ENCODE data around the gene OPCML. TPM values are rescaled to one million over a fixed set of nuclear protein-coding genes. Genes with fewer than 3 reads are reported as not detected.

OPCML gene
- total RNA-seq, 1 donor from 2014 or later, result 0.12 TPM

DNA sequence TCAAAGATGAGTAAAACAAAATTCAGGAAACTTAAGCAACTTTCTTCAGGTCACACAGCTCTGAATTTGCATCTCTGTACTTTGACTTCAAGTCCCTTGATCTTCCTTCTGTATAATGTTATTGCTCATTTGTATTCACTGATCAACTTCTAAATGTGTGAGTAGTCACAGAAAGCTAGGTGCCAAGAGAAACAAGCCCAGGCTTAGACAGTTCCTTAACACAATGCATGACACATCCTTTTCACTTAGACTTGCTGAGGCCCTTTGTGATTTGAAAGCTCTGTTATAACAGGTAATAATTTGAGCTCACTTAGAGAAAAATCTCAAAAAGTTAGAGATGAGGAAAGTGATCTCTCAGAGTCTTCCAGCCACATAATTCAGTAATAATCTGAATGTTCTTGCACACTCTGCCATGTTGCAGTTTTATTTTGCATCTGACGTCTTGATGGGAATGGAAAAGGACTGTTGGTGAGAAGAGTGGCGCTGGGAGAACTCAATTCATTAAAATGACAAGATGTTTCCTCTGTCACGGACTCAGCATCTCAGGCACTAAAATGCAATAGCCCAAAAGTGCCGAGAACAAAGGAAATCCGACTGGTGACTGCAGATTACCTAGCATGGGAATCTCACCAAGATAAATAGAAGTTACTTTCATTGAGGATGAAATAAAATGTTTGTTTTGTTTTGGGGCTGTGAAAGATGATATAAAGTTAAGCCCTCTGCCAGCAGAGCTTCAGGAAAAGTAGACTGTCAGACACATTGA, 665.3 kb downstream of the OPCML start:
- no peak for ATAC-seq
- intact Hi-C loops (cut with DNase I), result no loop called here
- TF ChIP-seq, protein P1, sequence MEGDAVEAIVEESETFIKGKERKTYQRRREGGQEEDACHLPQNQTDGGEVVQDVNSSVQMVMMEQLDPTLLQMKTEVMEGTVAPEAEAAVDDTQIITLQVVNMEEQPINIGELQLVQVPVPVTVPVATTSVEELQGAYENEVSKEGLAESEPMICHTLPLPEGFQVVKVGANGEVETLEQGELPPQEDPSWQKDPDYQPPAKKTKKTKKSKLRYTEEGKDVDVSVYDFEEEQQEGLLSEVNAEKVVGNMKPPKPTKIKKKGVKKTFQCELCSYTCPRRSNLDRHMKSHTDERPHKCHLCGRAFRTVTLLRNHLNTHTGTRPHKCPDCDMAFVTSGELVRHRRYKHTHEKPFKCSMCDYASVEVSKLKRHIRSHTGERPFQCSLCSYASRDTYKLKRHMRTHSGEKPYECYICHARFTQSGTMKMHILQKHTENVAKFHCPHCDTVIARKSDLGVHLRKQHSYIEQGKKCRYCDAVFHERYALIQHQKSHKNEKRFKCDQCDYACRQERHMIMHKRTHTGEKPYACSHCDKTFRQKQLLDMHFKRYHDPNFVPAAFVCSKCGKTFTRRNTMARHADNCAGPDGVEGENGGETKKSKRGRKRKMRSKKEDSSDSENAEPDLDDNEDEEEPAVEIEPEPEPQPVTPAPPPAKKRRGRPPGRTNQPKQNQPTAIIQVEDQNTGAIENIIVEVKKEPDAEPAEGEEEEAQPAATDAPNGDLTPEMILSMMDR (IDR thresholded peaks at IDR 0.05), result no peak
- H3K4me1 ChIP-seq, result no peaks in the 10 kb centered on the region
- no peaks in the 10 kb centered on the region for H3K36me3 ChIP-seq
- H3K27ac ChIP-seq, result no peak overlapping the region
- no peak overlapping the region for H3K4me3 ChIP-seq
- no peak for DNase-seq
- H3K27me3 ChIP-seq (ENCODE audit: low read depth), result no peaks in the 10 kb centered on the region
- no peaks in the 10 kb centered on the region for H3K9me3 ChIP-seq

DNA sequence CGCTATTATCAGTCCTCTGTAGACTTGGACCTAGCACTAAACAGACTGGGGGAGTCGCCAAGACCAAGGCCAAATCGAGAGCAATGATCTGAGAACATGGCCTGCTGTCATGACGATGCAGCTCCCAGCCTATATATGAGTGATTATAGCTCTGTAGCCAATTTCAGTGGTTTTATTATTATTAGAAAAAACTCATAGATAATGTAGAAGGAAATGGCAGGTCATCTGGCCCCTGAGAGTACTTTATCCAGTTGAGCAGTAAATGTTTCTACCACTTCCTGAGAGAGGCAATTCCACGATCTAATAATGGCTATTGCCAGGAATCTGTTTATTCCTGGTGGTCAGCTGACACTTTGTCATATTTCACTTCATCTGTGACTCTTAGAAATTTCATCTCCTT, 666.7 kb downstream of the OPCML start:
- TF ChIP-seq, protein P1 (IDR thresholded peaks at IDR 0.05), result no peak
- DNase-seq (no peak), ATAC-seq (no peak)
- Histone ChIP-seq H3K27ac (no peak overlapping the region), H3K9me3 (no peaks in the 10 kb centered on the region), H3K4me3 (no peak overlapping the region), H3K27me3 (ENCODE audit: low read depth) (no peaks in the 10 kb centered on the region), H3K4me1 (no peaks in the 10 kb centered on the region), H3K36me3 (no peaks in the 10 kb centered on the region)
- intact Hi-C loops (cut with DNase I), result no loop called here

DNA sequence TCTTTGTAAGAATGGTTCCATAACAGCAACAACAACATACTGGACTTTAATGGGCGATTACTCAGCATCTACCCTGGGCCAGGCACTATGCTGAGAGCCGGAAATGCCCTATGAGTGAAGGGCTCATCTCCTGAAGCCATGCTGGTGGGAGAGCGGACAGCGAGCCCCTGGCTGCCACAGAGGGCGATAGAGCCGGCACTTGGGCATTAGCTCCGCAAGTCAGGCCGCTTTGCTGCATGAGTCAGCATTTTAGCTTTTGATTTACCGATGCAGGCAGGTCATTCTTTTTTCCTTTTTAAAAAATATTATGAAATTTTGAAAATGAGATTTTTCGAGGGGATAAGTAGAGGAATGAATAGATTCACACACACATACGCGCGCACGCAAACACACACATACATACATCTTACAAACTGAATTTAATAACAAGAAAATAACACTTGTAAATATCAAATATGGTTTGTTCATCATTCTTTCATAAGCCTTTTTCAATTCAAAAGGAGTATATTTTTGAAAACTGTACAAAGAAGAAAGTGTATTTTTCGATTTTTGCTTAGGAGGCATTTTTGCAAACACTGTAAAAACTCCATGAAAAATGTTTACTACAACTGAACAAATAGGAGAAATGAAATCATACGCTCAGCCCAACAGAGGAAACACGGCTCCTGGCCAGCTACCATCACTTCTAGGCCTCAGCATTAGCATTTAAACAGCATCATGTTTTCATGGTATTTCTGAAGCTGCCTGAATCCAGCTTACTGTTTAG, 667.3 kb downstream of the OPCML start:
- DNase-seq, result no peak
- TF ChIP-seq, protein P1 (IDR thresholded peaks at IDR 0.05), result no peak

DNA sequence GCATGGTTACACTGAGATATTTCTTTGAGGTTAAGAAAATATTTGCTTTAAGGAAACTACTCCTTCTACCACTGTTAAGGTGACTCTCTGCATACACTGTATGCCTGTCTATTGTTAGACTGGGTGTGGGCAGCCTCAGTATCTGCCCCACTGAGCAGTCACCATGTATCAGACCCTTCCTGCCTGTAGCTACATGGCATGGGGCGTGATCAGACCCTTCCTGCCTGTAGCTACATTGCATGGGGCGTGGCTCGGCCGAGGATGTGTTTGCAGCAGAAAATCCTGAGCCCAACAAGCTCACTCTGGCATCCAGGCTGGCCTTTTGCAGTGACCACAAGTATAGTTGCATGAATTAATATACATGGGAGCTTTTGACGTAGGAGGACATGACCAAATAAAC, 669.4 kb downstream of the OPCML start:
- DNase-seq, result no peak
- no peak for ATAC-seq
- intact Hi-C loops (cut with DNase I), result no loop called here

More for the DNA sequence above, 667.3 kb downstream of the OPCML start:
- no peak for ATAC-seq
- intact Hi-C loops (cut with DNase I), result no loop called here
- Histone ChIP-seq H3K4me3 (no peak overlapping the region), H3K27me3 (ENCODE audit: low read depth) (no peaks in the 10 kb centered on the region), H3K36me3 (no peaks in the 10 kb centered on the region), H3K9me3 (no peaks in the 10 kb centered on the region), H3K27ac (no peak overlapping the region), H3K4me1 (no peaks in the 10 kb centered on the region)

DNA sequence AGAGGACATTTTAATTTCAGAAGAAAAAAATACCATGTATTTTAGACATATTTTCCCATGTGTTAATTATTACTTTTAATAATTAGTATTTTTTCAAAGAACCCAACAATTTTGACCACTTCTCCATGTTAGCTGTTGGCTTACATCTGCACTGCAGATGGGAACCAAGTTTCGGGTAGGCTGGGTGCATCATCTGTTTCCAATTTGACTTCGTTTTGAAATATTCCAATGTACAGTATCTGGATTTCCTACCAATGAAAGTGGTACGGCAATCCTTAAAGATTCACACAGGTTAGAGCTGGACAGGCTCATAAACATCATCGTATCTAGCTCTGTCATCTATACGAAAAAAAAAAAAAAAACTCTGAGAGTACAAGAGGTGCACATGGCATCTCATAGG, 670.2 kb downstream of the OPCML start:
- Histone ChIP-seq H3K9me3 (no peaks in the 10 kb centered on the region), H3K4me3 (no peak overlapping the region), H3K4me1 (no peaks in the 10 kb centered on the region), H3K36me3 (no peaks in the 10 kb centered on the region), H3K27me3 (ENCODE audit: low read depth) (no peaks in the 10 kb centered on the region), H3K27ac (no peak overlapping the region)
- DNase-seq, result no peak
- TF ChIP-seq, protein P1 (IDR thresholded peaks at IDR 0.05), result no peak
- no peak for ATAC-seq
- intact Hi-C loops (cut with DNase I), result no loop called here

More for the DNA sequence above, 669.4 kb downstream of the OPCML start:
- TF ChIP-seq, protein P1 (IDR thresholded peaks at IDR 0.05), result no peak
- Histone ChIP-seq H3K4me1 (no peaks in the 10 kb centered on the region), H3K27me3 (ENCODE audit: low read depth) (no peaks in the 10 kb centered on the region), H3K4me3 (no peak overlapping the region), H3K27ac (no peak overlapping the region), H3K9me3 (no peaks in the 10 kb centered on the region), H3K36me3 (no peaks in the 10 kb centered on the region)

Data from lower lobe of right lung (tissue), 2 donors.